ENCODE data around the gene TLR7. TPM values are rescaled to one million over a fixed set of nuclear protein-coding genes. Genes with fewer than 3 reads are reported as not detected.

Gene TLR7
- total RNA-seq, 1 donor from 2014 or later, result not detected

- Histone ChIP-seq H3K4me3 (ENCODE audit: low read depth, low read length) (no peak overlapping the region), H3K36me3 (ENCODE audit: control insufficient read depth, insufficient read depth, low read length) (no peaks in the 10 kb centered on the region), H3K27me3 (ENCODE audit: control insufficient read depth, insufficient read depth, low read length) (no peaks in the 10 kb centered on the region)
- TF ChIP-seq, protein P1, sequence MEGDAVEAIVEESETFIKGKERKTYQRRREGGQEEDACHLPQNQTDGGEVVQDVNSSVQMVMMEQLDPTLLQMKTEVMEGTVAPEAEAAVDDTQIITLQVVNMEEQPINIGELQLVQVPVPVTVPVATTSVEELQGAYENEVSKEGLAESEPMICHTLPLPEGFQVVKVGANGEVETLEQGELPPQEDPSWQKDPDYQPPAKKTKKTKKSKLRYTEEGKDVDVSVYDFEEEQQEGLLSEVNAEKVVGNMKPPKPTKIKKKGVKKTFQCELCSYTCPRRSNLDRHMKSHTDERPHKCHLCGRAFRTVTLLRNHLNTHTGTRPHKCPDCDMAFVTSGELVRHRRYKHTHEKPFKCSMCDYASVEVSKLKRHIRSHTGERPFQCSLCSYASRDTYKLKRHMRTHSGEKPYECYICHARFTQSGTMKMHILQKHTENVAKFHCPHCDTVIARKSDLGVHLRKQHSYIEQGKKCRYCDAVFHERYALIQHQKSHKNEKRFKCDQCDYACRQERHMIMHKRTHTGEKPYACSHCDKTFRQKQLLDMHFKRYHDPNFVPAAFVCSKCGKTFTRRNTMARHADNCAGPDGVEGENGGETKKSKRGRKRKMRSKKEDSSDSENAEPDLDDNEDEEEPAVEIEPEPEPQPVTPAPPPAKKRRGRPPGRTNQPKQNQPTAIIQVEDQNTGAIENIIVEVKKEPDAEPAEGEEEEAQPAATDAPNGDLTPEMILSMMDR (IDR thresholded peaks at IDR 0.05; ENCODE audit: insufficient read depth, low read length, poor library complexity, severe bottlenecking), result no peak
- no peak for DNase-seq (ENCODE audit: low read depth)
Measured at GRCh38 chrX:12891171-12891570, 24.3 kb downstream of the TLR7 start.

GRCh38 chrX:12891915-12892506 lies 25.1 kb downstream of the TLR7 start:
- TF ChIP-seq, protein P1 (IDR thresholded peaks at IDR 0.05; ENCODE audit: insufficient read depth, low read length, poor library complexity, severe bottlenecking), result no peak
- Histone ChIP-seq H3K27me3 (ENCODE audit: control insufficient read depth, insufficient read depth, low read length) (no peaks in the 10 kb centered on the region), H3K4me3 (ENCODE audit: low read depth, low read length) (no peak overlapping the region), H3K36me3 (ENCODE audit: control insufficient read depth, insufficient read depth, low read length) (no peaks in the 10 kb centered on the region)
- DNase-seq (ENCODE audit: low read depth), result no peak

DNA sequence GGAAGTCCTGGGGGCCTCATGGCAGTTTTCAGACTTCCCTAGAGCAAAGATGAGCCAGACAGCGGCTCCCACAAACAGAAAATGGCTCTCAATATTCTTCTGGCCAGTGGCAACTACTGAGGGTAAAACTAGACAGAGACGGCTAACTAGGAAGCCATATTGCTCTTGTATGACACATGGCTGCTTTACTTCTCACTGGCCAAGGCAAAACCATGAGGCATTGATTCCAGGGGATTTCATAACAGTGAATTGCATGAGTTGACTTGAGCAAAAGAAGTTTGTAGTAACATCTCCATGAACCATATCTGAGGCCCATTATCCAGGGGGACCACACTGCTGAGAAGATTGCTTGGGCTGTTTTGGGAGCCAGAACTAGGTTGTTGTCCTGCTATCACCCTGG lies 25.8 kb downstream of the TLR7 start:
- Histone ChIP-seq H3K36me3 (ENCODE audit: control insufficient read depth, insufficient read depth, low read length) (no peaks in the 10 kb centered on the region), H3K27me3 (ENCODE audit: control insufficient read depth, insufficient read depth, low read length) (no peaks in the 10 kb centered on the region), H3K4me3 (ENCODE audit: low read depth, low read length) (no peak overlapping the region)
- DNase-seq (ENCODE audit: low read depth), result no peak
- TF ChIP-seq, protein P1 (IDR thresholded peaks at IDR 0.05; ENCODE audit: insufficient read depth, low read length, poor library complexity, severe bottlenecking), result no peak

DNA sequence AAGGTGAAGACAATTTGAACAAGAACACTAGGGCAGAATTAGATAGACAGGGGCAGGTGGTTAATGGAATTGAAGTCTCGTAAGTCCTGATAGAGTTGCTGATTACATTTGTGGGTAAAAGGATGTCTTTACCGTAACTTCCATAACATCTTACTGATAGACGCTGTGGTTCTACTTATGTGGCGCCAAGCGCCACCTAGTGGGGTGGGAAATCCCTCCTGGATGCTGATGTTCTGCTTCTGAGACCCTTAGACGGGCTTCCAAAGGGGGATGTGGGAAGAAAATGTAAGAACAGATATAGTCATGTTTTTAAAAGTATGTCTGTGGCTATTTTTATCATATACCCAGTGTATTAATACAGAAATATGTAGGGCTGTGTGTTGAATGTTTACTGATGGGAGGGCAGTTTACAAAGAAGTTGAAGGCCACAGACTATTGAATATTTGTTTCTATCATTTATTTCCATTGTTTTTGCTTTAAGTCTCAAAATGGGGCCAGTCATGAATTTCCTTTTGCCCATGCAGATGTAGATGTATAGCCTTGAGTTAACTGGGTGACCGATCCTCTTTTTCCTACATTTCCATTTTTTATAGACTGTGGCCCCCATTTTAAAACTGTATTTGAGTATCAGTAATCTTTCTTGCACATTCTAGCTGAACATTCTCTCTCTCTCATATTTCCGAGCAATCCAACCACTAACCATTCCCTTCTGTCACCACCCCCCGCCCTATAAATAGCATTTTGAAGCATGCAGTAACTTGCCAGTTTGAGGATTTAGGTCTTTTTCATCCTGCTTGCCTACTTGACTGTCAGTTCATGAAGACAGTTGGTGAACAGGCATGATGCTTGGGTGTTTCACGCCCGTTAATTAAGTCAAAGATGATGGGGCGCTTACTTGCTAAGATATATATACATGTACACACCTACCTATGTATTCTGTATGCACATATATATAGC lies 27.5 kb downstream of the TLR7 start:
- TF ChIP-seq, protein P1 (IDR thresholded peaks at IDR 0.05; ENCODE audit: insufficient read depth, low read length, poor library complexity, severe bottlenecking), result peak; percentile 75
- no peak for DNase-seq (ENCODE audit: low read depth)
- Histone ChIP-seq H3K4me3 (ENCODE audit: low read depth, low read length) (no peak overlapping the region), H3K36me3 (ENCODE audit: control insufficient read depth, insufficient read depth, low read length) (no peaks in the 10 kb centered on the region), H3K27me3 (ENCODE audit: control insufficient read depth, insufficient read depth, low read length) (no peaks in the 10 kb centered on the region)

GRCh38 chrX:12895866-12896265 lies 29.0 kb downstream of the TLR7 start:
- TF ChIP-seq, protein P1 (IDR thresholded peaks at IDR 0.05; ENCODE audit: insufficient read depth, low read length, poor library complexity, severe bottlenecking), result no peak
- Histone ChIP-seq H3K27me3 (ENCODE audit: control insufficient read depth, insufficient read depth, low read length) (no peaks in the 10 kb centered on the region), H3K36me3 (ENCODE audit: control insufficient read depth, insufficient read depth, low read length) (no peaks in the 10 kb centered on the region), H3K4me3 (ENCODE audit: low read depth, low read length) (no peak overlapping the region)
- no peak for DNase-seq (ENCODE audit: low read depth)
